ENCODE results near the gene PSTPIP1. TPM values are rescaled to one million over a fixed set of nuclear protein-coding genes. Genes with fewer than 3 reads are reported as not detected.
A peak's percentile ranks its signal among the peaks of the same experiment; 100 is the strongest.

Gene PSTPIP1
- total RNA-seq, 2 experiments from 2014 or later, result 100 to 125 TPM

DNA sequence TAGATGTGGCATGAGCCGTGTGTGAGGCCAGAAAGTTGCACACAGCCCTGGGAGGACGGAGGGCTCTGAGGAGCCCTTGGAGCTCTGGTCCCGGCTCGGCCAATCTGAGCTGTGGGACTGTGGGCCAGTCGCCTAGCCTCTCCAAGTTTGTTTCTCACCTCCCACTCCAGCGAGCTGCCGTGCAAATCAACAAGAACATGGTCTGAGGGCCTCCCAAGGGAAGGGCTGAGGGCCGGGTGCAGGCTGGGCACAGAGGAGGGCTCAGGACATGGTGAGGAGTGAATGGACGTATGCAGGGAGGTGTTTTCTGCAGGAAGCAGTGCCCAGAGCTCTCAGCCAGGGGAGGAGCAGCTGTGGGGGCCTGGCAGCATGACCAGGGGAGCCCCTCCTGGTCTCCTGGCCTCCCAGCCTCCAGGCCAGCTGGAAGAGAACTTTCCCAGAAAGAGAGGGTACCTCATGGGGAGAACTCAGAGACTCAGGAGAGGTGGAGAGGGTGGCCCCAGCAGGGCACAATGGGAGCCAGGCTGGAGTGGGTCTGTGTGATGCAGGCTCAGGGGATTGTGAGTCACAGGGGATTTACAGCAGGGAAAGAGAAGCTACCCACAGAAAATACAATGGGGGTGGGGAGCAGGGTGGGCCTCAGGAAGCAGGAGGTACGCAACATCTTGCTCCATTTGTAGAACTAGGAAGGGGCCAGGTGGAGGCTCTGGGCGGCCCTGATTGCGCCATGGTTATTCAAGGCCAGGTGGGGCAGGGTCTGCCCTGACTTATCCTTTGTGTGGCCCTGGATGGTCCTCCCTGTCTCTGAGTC lies 24.8 kb downstream of the PSTPIP1 start:
- ATAC-seq, result peak; percentile 52
- CTCF ChIA-PET, result interaction anchor here (0.6 to 1.3 kb wide), 4 partner anchors 16 to 115 kb away, joined by 3 to 6 read pairs (median 4); partner anchors contain the start of gene SCAPER
- peak; percentile 73 for DNase-seq
- Mint-ChIP-seq H3K4me1 (peaks cover 92% of the 10 kb centered on the region), H3K9me3 (ENCODE audit: low read depth) (no peaks in the 10 kb centered on the region), H3K27ac (peak overlapping the region; percentile 93), H3K4me3 (peak overlapping the region; percentile 18), H3K27me3 (no peaks in the 10 kb centered on the region), H3K36me3 (ENCODE audit: low read depth) (peaks cover 43% of the 10 kb centered on the region)
- intact Hi-C loops (cut with DNase I, micrococcal nuclease), result loop anchor here (2.0 to 5.0 kb wide), 5 partner anchors 17 to 523 kb away; no protein-coding TSS in a partner anchor
- POLR2A ChIA-PET, result interaction anchor here (0.6 to 0.8 kb wide), 2 partner anchors 24 to 31 kb away, joined by 3 to 4 read pairs; no protein-coding TSS in a partner anchor

DNA sequence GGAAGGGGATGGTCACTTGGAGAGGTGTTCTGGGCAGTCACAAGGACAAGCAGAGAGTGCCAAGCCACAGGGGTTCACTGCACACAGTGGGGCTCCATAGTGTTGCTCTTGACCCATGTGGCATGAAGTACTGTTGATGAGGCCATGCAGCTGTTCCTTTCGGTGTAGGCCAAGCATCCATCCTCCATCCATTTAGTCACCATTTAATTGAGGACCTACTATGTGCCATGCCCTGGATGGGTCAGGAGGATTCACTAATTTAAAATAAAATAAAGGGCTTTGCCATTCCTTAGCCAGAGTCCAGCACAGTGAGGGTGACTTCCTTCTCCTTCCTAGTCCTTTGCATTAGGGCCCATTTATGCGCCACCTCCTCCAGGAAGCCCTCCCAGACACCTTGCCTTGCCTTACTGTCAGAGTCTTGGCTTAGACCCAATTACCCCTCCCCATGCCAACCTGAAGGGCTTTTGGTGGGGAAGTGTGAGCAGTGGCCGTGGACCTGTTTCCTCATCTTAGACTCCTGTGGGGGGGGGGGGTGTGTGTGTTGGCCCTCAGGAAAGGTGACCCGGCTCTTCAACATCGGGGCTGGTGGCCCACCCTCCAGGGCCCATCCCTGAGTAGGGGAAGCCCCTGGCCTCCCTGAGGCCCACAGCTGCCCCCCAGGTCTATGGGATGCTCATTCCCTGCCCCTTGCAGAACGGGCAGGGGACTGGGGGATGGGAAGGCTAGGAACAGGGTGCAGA lies 25.6 kb downstream of the PSTPIP1 start:
- peaks cover 84% of the 10 kb centered on the region for H3K4me1 Mint-ChIP-seq
- ATAC-seq (no peak), DNase-seq (no peak)
- ChIA-PET POLR2A (interaction anchor here (0.6 to 0.8 kb wide), 2 partner anchors 25 to 32 kb away, joined by 3 to 4 read pairs; no protein-coding TSS in a partner anchor), CTCF (interaction anchor here (0.6 to 1.3 kb wide), 4 partner anchors 15 to 115 kb away, joined by 3 to 6 read pairs (median 4); partner anchors contain the start of gene SCAPER)
- peaks cover 42% of the 10 kb centered on the region for H3K36me3 Mint-ChIP-seq (ENCODE audit: low read depth)
- no peaks in the 10 kb centered on the region for H3K27me3 Mint-ChIP-seq
- peak overlapping the region; percentile 18 for H3K4me3 Mint-ChIP-seq
- no peaks in the 10 kb centered on the region for H3K9me3 Mint-ChIP-seq (ENCODE audit: low read depth)
- intact Hi-C loops (cut with DNase I, micrococcal nuclease), result loop anchor here (1.0 to 5.0 kb wide), 6 partner anchors 7 to 522 kb away; no protein-coding TSS in a partner anchor
- H3K27ac Mint-ChIP-seq, result peak overlapping the region; percentile 93

DNA sequence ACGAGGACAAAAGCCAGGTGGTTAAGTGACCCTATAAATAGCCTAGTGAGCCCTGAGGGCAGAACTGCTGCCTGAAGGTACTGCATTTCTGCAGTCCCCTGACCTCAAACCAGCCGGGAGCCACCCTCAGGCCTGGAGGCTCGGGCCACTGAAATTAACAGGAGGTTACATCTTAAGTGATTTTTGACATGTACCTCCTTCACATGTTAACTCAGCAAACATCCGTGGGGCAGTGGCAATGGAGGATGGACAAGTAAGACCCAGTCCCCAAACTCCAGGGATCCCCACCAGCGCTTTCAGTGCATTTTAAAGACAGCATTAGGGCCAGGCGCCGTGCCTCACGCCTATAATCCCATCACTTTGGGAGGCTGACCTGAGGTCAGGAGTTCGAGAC lies 26.2 kb downstream of the PSTPIP1 start:
- H3K4me1 Mint-ChIP-seq, result peaks cover 78% of the 10 kb centered on the region
- intact Hi-C loops (cut with DNase I, micrococcal nuclease), result loop anchor here (1.0 to 5.0 kb wide), 6 partner anchors 8 to 521 kb away; no protein-coding TSS in a partner anchor
- no peaks in the 10 kb centered on the region for H3K27me3 Mint-ChIP-seq
- DNase-seq (no peak), ATAC-seq (no peak)
- H3K36me3 Mint-ChIP-seq (ENCODE audit: low read depth), result peaks cover 48% of the 10 kb centered on the region
- H3K9me3 Mint-ChIP-seq (ENCODE audit: low read depth), result no peaks in the 10 kb centered on the region
- peak overlapping the region; percentile 98 for H3K27ac Mint-ChIP-seq
- CTCF ChIA-PET, result interaction anchor here (3.6 to 6.1 kb wide), 2 partner anchors 24 to 45 kb away, joined by 26 to 87 read pairs; no protein-coding TSS in a partner anchor
- H3K4me3 Mint-ChIP-seq, result no peak overlapping the region
- POLR2A ChIA-PET, result no interaction called here

DNA sequence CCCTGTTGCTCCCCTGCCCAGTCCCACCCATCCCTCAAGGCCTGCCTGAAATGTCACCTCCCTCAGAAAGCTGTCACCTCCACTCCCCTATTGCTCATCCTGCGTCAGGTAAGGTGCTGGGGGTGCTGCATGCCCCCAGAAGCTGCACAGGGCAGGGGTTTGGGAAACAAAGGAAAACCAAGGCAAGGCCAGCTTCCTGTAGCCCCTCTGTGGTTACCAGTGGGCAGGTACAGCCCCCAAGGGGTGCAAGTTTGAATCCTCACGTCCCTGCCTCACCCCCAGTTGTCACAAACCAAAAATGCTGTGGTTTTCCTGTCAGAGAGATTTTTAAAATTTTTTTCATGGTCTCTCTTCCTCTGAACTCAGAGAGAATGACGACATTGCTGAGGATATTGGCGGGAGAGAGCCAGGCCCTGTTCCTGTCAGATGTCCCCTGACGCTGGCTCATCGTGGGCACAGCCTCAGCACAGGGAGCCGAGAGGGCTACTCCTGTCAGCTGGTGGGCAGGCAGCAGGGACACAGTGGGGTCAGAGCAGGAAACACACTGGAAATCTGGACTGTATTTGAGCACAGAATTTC lies 27.0 kb downstream of the PSTPIP1 start:
- H3K36me3 Mint-ChIP-seq (ENCODE audit: low read depth), result peaks cover 49% of the 10 kb centered on the region
- H3K4me3 Mint-ChIP-seq, result peak overlapping the region; percentile 12
- CTCF ChIA-PET, result interaction anchor here (0.6 to 6.1 kb wide), 10 partner anchors 9 to 118 kb away, joined by 3 to 87 read pairs (median 4); no protein-coding TSS in a partner anchor
- H3K27me3 Mint-ChIP-seq, result no peaks in the 10 kb centered on the region
- intact Hi-C loops (cut with DNase I, micrococcal nuclease), result loop anchor here (1.0 to 5.0 kb wide), 8 partner anchors 9 to 520 kb away; no protein-coding TSS in a partner anchor
- peaks cover 72% of the 10 kb centered on the region for H3K4me1 Mint-ChIP-seq
- no peaks in the 10 kb centered on the region for H3K9me3 Mint-ChIP-seq (ENCODE audit: low read depth)
- DNase-seq, result peak; percentile 75
- POLR2A ChIA-PET, result interaction anchor here (0.6 to 1.7 kb wide), 3 partner anchors 16 to 48 kb away, joined by 3 to 6 read pairs (median 3); no protein-coding TSS in a partner anchor
- peak; percentile 71 for ATAC-seq
- H3K27ac Mint-ChIP-seq, result peak overlapping the region; percentile 98

DNA sequence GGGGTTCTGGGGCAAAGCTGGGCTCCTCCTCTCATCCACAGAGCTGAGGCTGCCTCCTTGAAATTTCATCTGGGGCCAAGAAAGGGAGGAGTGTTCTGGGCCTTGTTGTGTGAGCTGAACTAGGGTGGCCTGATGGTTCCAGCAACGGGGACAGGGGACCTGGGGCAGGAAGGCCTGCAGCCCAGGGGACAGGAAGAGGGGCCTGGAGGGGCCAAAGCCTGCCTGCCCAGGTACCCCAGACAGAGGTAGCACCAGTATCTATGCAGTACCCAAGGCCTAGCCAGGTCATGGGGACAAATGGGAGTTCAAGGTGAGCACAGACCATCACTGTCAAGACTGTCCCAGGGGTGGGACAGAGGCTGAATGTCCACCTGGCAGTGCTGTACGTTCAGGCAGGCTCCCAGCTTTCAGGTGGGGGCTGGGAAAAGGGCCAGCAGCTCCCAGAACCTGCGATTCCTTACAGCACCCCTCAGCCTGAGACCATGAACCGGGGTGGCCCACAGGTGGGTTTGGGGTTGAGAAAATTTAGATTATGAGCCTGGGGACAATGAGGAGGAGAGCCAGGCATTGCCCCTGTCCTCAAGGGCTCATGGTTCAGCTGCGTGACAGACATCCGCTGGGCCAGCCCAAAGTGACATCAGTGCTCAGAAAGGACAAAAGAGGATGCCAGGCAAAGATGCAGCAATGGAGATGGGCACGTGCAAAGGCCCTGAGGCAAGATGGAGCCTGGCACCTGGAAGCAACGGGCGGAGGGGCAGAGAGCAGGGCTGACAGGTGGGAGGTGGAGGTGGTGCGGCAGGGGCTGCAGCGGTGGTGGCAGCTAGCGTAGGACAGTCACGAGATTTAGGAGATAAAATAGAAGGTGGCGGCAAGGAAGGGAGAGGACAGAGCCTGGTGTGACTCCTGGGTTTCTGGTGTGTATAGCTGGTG lies 28.0 kb downstream of the PSTPIP1 start:
- peak overlapping the region; percentile 98 for H3K27ac Mint-ChIP-seq
- ATAC-seq, result no peak
- H3K36me3 Mint-ChIP-seq (ENCODE audit: low read depth), result peaks cover 52% of the 10 kb centered on the region
- no peaks in the 10 kb centered on the region for H3K9me3 Mint-ChIP-seq (ENCODE audit: low read depth)
- ChIA-PET CTCF (interaction anchor here (0.6 to 6.1 kb wide), 20 partner anchors 10 to 791 kb away, joined by 3 to 87 read pairs (median 4); partner anchors contain the start of gene PSTPIP1), POLR2A (interaction anchor here (1.0 to 1.7 kb wide), 3 partner anchors 27 to 49 kb away, joined by 3 to 6 read pairs (median 3); partner anchors contain the start of gene PSTPIP1)
- intact Hi-C loops (cut with DNase I, micrococcal nuclease), result loop anchor here (1.0 to 5.0 kb wide), 6 partner anchors 35 to 519 kb away; no protein-coding TSS in a partner anchor
- peak overlapping the region; percentile 12 for H3K4me3 Mint-ChIP-seq
- DNase-seq, result peak; percentile 7
- H3K4me1 Mint-ChIP-seq, result peaks cover 63% of the 10 kb centered on the region
- no peaks in the 10 kb centered on the region for H3K27me3 Mint-ChIP-seq

DNA sequence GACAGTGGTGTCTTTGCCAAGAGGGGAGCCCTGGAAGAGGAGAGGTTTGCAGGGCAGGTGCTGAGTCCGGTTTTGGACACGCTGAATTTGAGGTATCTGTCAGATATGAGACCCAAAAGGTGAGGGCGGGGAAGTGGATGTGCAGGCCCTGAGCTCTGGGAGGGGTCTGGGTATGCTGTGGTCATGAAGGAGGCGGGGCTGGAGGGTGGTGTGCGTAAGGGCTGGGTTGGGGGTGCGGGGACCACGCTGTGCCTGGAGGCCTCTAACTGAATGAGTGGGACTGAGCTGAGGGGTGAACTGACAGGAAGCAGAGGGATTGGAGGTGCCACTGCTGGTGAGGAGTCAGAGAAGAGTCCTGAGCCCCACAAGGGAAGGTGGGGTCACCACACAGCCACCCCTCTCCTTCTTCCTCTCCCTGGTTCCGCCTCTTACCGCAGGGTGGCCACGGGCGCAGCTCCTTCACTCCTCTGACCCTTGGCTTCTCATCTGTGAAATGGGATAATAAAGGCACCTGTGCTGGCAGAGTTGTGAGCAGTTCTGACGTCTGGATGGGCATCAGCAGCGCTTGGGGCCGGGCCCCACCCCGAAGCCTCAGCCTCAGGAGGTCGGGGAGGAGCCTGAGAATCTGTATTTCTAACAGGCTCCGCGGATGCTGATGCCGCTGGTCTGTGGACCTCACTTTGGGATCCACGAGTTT lies 28.8 kb downstream of the PSTPIP1 start:
- intact Hi-C loops (cut with DNase I, micrococcal nuclease), result loop anchor here (5.0 kb wide), 4 partner anchors 36 to 519 kb away; no protein-coding TSS in a partner anchor
- DNase-seq (peak; percentile 10), ATAC-seq (no peak)
- Mint-ChIP-seq H3K27me3 (no peaks in the 10 kb centered on the region), H3K27ac (peak overlapping the region; percentile 98), H3K9me3 (ENCODE audit: low read depth) (no peaks in the 10 kb centered on the region), H3K4me1 (peaks cover 55% of the 10 kb centered on the region), H3K4me3 (no peak overlapping the region), H3K36me3 (ENCODE audit: low read depth) (peaks cover 50% of the 10 kb centered on the region)
- CTCF ChIA-PET, result interaction anchor here (0.6 to 6.1 kb wide), 16 partner anchors 11 to 791 kb away, joined by 3 to 87 read pairs (median 4); partner anchors contain the start of gene PSTPIP1
- POLR2A ChIA-PET, result interaction anchor here (1.0 to 1.7 kb wide), 2 partner anchors 27 to 28 kb away, joined by 3 to 6 read pairs; partner anchors contain the start of gene PSTPIP1

DNA sequence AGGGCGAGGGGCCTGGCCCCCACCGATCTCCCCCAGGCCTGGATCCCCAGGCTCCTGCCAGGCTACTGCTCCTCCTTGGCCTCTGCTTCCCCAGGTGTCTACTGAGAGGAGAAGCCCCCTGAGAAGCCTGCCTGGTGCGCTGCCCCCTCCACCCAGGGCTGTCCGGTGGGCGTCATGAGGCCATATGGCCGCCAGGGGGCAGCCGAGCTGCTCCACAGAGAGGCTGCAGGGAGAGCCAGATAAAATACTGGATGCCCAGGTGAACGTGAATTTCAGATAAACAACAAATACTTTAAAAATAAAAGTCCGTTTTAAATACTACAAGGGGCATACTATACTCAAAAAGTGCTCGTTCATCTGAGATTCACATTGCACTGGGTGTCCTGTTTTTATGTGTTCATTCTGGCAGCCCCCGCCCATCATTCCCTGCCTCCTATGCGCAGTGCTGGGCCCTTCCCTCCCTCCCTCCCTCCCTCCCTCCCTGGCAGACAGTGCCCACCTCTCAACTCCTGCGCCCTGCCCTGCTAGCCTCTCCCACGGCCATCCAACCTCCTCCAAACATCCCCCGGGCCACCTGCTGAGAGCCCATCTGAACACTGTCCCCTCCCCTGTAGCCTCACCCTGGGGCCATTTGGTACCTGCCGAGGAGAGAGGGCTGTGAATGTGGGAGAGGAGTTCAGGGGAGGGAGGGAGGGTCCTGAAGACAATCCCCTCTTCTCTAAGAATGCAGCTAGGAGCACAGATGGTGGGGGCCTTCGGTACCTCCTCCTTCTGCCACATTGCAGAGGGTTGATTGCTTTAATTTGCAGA lies 29.6 kb downstream of the PSTPIP1 start:
- Mint-ChIP-seq H3K27me3 (no peaks in the 10 kb centered on the region), H3K36me3 (ENCODE audit: low read depth) (peaks cover 50% of the 10 kb centered on the region), H3K9me3 (ENCODE audit: low read depth) (no peaks in the 10 kb centered on the region), H3K4me1 (peaks cover 48% of the 10 kb centered on the region), H3K4me3 (no peak overlapping the region), H3K27ac (peak overlapping the region; percentile 76)
- intact Hi-C loops (cut with DNase I, micrococcal nuclease), result loop anchor here (5.0 kb wide), 4 partner anchors 37 to 518 kb away; no protein-coding TSS in a partner anchor
- ChIA-PET CTCF (interaction anchor here (0.6 to 6.1 kb wide), 14 partner anchors 11 to 1258 kb away, joined by 3 to 87 read pairs (median 4); partner anchors contain the start of gene PSTPIP1), POLR2A (interaction anchor here (0.5 to 1.0 kb wide), 2 partner anchors 11 to 29 kb away, joined by 3 read pairs; partner anchors contain the start of gene PSTPIP1)
- peak; percentile 82 for DNase-seq
- no peak for ATAC-seq

DNA sequence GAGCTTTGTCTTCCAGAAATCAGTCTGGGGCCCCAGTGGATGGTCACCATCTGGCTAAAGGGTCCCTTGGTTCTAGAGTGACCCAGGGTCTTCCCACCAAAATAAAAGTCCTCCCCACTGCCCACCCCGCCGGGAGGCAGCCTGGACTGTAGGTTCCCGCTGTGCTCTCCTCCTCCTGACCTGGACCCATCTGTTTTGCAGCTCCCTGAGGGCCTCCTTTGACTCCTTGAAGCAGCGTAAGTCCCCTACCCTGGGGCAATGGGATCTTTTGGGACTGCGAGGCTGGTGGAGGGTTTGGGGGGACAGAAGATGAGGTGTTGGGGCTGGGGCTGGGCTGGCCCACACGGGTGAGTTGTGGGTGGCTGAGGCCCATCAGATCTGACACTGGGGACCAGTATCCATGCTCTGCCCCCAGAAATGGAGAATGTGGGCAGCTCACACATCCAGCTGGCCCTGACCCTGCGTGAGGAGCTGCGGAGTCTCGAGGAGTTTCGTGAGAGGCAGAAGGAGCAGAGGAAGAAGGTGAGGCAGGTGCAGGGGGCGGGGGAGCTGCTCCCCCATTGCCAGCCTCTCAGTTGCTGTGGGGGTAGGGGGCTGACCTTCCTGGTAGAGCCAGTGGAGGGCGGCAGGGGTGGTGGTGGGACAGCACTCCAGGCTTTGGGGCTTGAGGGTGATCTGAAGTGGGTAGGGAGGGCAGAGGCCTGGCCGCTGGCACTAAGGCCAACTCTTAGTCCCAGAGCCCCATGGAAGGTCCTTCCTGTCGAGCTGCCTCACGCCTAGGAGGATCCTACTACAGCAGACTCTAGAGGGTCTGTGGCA lies 30.4 kb downstream of the PSTPIP1 start:
- Mint-ChIP-seq H3K36me3 (ENCODE audit: low read depth) (peaks cover 46% of the 10 kb centered on the region), H3K27ac (peak overlapping the region; percentile 69), H3K9me3 (ENCODE audit: low read depth) (no peaks in the 10 kb centered on the region), H3K27me3 (no peaks in the 10 kb centered on the region), H3K4me3 (no peak overlapping the region), H3K4me1 (peaks cover 39% of the 10 kb centered on the region)
- CTCF ChIA-PET, result interaction anchor here (0.6 to 6.1 kb wide), 6 partner anchors 19 to 817 kb away, joined by 3 to 87 read pairs (median 4); no protein-coding TSS in a partner anchor
- intact Hi-C loops (cut with DNase I, micrococcal nuclease), result no loop called here
- no peak for ATAC-seq
- DNase-seq, result no peak
- POLR2A ChIA-PET, result no interaction called here
